H9 (cell line): ENCODE data around the gene CLK2. TPM values are rescaled to one million over a fixed set of nuclear protein-coding genes. Genes with fewer than 3 reads are reported as not detected.

Experiments used
- total RNA-seq: library from RNA; stranded (reverse); gene quantifications from 2 replicates; pipeline ENCODE4 v1.2.1, GENCODE V29; 2021

The CLK2 gene
- total RNA-seq, 1 experiment from 2014 or later = 77.5 TPM

Other genes starting within 250 kb of the CLK2 start
- 0.35 and 0.44 TPM in 2 replicates for gene DCST2, start 239.7 kb downstream of the CLK2 start, total RNA-seq
- gene DCST1, start 239.7 kb downstream of the CLK2 start, total RNA-seq = not detected in 2 replicates
- 29.6 and 30.6 TPM in 2 replicates for gene ADAM15, start 222.2 kb downstream of the CLK2 start, total RNA-seq
- 11.7 and 11.8 TPM in 2 replicates for gene EFNA4, start 209.8 kb downstream of the CLK2 start, total RNA-seq
- gene EFNA3, start 194.7 kb downstream of the CLK2 start, total RNA-seq = 3.9 and 4.6 TPM in 2 replicates
- 1.4 and 1.9 TPM in 2 replicates for gene EFNA1, start 145.6 kb downstream of the CLK2 start, total RNA-seq
- 24.9 and 26.0 TPM in 2 replicates for gene SLC50A1, start 137.7 kb downstream of the CLK2 start, total RNA-seq
- 47.4 and 48.5 TPM in 2 replicates for gene DPM3, start 133.0 kb downstream of the CLK2 start, total RNA-seq
- 149 and 152 TPM in 2 replicates for gene KRTCAP2, start 100.2 kb downstream of the CLK2 start, total RNA-seq
- gene TRIM46, start 99.7 kb downstream of the CLK2 start, total RNA-seq = 16.5 and 18.4 TPM in 2 replicates
- 5.0 and 5.9 TPM in 2 replicates for gene THBS3, start 65.6 kb downstream of the CLK2 start, total RNA-seq
- 43.6 and 45.0 TPM in 2 replicates for gene MTX1, start 64.8 kb downstream of the CLK2 start, total RNA-seq
- gene ENTREP3, start 18.0 kb downstream of the CLK2 start, total RNA-seq = 40.8 and 41.0 TPM in 2 replicates
- 52.5 and 54.0 TPM in 2 replicates for gene SCAMP3, start 11.1 kb downstream of the CLK2 start, total RNA-seq
- gene HCN3, start 4.0 kb upstream of the CLK2 start, total RNA-seq = 4.7 and 5.4 TPM in 2 replicates
- gene PKLR, start 27.9 kb upstream of the CLK2 start, total RNA-seq = 0.13 TPM in 1 of 2 replicates, not detected in the other
- gene FDPS, start 35.4 kb upstream of the CLK2 start, total RNA-seq = 271 and 273 TPM in 2 replicates
- 66.9 and 70.8 TPM in 2 replicates for gene RUSC1, start 47.4 kb upstream of the CLK2 start, total RNA-seq